T-helper 22 cell (primary cell): ENCODE results near the gene PACRG.
A peak's percentile ranks its signal among the peaks of the same experiment; 100 is the strongest.
"Not testable (repeated sequence)": the region's sequence is repeated elsewhere in the genome, so short reads cannot be mapped to it uniquely, and the experiment has no call there.

Experiments used
- DNase-seq: peaks from one replicate; pipeline ENCODE4 v3.0.0-alpha.2; 2020; ENCODE audit warnings: low read depth

Gene PACRG

DNA sequence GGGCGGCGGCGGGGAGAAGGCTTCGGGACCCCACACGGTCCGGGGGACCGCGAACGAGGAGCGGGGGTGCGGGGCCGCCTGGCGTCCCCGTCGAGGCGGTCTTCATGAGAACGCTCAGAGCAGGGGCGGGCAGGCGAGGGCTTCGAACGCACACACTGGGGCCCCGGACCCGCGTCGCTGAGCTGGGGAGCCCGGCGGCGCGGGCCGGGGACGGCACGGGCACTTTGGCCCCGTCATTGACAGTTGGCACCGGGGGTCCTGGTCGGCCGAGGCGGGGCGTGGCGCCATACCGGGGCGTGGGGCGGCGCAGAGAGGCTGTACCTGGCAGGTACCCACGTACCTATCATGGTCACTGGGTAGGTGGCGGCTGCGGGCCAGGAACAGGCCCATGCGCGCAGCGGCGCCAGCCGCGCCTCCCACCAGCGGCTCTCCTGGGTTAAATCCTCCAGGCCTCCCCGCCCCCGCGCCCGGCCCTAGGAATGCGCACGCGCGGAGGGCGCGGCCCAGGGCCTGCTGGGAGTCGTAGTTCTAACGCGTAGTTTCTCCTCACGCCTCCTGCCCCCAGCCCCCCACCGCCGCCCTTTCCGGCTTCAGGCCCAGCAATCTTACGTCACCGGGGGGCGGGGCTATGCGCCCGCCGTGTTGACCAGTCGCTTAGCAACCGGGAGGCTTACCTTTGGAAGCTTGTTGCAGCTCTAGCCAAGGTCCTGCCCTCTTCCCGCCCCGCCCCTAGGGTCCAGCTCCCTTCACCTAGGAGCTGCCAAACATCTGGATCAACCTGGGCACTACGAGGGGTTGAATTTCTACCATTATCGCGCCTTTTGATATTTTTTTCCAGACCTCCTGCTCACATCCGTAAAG is at the start of gene PACRG, which contains the start of gene PRKN:
Gene PACRG, plus strand, starts transcription at position 653 of the 861 bp plus-strand sequence.
Gene PRKN, minus strand, starts transcription at position 445 of the 861 bp plus-strand sequence.
- peak; percentile 94 for DNase-seq

DNA sequence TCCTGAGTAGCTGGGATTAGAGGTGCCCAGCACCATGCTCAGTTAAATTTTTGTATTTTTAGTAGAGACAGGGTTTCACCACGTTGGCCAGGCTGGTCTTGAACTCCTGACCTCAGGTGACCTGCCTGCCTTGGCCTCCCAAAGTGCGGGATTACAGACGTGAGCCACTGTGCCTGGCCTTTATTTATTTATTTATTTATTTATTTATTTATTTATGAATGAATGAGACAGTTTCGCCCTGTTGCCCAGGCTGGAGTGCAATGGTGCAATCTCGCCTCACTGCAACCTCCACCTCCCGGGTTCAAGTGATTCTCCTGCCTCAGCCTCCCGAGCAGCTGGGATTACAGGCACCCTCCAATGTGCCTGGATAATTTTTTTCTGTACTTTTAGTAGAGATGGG is 48.9 kb upstream of the PACRG start:
- not testable (repeated sequence) for DNase-seq

DNA sequence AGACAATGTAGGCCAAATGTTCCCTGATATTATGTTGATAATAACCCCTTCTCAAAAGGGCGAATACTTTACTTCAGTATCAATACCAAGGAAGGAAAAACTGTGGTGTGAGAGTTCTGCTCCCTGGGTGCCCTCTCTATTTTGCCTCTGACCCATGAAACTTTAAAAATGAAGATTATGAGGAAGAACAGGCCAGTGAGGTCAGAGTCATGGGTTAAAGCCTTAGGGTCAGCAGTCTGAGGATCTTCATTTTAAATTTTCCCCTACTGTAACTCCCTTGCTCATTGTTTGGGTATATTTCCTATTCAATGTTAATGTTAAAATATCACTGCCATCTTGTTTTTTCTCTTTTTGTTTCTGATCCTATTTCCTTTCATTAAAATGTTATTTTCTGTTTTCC is 48.1 kb upstream of the PACRG start:
- DNase-seq: no peak

DNA sequence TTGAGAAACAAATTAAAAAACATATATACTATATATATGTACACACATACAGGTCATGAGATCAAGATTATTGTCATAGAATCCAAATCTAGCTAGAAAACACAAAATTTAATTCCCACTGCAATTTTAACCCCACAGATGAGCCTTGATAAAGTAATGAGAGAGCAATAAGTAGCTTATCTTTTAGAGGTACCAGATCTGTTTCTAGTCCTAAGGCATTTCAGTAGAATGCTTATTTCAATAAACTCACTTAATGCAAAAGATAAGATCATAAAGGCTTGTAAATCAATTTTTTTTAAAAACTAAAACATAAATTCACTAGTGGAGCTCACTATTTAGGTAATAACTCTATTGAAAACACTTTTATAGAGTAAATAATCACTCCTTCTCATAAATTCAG is 47.4 kb upstream of the PACRG start:
- DNase-seq: no peak

DNA sequence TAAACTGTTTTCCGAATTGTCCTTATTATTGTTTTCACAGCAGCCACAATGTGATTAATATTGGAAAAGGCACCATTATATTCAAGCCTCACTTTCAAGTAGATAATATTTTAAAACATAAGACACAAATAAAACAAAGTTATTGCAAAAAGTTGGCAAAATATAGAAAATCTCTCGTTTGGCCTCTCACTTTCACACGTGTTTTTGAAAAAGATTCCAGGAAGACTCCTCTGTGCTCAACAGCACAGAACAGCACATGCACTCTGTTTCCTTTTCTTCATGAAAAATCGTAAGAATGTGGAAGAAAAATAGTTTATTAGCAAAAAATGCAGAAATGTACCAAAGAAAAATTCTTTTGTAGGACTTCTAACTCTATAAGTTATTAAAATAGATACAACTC is 46.9 kb upstream of the PACRG start:
- DNase-seq: no peak

DNA sequence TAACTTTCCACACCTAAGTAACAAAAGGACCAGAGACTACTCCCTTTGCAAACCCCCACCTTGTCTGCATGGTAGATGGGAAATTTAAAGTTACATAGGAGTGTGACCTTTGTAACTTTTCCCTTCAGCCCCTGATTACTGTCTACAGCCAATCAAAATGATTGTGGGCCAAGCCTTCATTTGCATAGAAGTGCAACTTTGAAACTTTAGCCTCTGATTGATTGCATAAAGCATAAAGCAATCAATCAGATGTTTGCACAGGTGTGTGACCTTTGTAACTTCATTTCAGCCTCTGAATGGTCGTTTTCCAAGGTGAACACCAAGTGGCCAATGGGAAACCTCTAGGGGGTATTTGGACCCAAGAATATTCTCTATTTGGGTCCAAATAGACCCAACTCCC is 46.3 kb upstream of the PACRG start:
- DNase-seq: no peak

DNA sequence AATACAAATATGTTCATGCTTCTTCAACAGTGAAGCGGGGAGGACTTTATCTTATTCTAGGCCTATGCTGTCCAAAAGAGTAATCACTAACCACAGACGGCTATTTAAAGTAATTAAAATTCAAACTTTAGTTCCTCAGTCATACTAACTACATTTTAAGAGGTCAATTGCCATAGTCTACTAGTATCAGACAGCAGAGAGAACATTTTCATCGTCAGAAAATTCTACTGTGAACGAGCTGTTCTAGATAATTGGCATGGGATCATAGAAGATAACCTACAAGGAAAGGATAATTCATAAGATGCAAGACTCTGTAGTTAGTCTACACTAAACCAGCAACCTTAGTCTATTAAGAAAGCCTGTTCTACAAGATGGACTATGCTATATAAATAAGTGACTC is 44.6 kb upstream of the PACRG start:
- DNase-seq: no peak

DNA sequence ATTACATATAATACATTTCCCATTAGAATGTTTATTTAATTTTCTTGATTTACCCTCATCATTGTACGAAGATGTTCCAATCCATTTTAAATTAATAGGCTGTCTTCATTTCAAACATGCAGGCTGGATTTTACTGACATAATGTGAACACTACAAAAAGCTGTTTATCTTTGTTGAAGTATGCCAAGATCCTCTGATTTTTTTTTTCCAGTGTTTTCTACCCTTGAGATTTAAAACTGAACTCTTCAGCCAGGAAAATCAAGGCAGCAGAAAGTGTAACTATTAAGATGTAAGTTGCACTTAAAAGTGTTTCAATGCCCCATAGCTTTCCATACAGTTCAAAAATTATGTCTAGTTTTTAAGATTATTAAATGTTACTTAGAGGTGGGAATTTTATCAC is 43.7 kb upstream of the PACRG start:
- DNase-seq: no peak

DNA sequence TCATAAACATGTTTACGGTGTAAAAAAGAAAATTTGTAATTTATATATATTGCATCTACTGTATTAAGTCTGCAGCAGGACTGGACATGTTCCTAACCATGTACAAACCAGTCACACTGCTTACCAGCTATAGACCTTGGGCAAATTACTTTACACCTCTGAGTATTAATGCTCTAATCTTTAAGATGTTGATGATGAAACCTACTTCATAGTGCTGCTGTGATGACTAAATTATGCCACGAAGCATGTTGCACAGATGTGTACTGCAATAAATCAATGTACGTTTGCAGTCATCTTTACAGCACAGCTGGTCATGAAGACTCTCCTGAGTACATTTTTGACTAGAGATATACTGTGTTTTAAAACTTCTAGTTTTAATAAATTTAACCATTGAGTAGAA is 42.8 kb upstream of the PACRG start:
- no peak for DNase-seq

DNA sequence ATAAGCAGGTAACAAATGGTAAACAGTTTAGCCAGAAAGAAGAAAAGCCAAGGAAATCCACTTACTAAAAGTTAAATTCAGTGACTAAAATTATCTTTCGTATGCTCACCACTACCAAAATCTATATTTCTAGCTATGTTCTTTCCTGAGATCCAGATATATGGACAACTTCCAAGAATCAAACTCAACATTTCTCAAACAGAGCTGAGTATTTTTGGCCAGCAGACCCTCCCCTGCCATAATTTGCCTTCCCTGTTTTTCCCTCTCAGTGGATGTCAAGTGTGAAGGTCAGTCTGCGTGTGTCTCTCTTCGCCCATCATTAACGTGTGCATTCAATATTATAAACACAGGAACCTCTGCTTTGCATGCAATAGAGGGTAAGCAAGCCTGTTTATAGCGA is 42.2 kb upstream of the PACRG start:
- DNase-seq: no peak

DNA sequence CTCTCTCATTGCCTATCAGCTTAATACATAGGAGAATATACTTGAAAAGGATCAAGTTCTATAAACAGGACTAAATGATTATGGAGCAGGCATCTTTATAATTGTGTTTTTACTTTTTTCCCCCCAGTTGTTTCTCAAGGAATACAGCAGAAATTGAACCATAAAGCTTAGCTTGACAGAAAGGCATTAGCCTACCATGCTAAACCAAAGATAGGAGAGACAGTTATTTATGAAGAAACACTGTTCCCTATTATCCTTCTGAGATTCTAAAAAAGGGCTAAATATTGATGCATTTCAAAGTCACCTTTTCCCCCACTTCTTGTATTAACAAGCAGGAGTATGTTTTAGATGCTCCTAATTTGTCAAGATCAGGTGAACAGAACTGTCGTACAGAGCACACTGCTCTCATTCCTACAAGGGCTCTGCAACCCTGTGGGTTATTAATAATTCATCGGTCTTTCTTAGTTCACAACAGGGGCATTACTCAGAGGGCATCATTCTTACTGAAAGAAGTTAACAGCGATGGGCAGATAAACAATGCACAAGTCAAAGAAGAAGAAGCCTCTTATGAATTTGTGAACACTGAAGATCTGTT is 38.9 kb upstream of the PACRG start:
- DNase-seq: no peak

DNA sequence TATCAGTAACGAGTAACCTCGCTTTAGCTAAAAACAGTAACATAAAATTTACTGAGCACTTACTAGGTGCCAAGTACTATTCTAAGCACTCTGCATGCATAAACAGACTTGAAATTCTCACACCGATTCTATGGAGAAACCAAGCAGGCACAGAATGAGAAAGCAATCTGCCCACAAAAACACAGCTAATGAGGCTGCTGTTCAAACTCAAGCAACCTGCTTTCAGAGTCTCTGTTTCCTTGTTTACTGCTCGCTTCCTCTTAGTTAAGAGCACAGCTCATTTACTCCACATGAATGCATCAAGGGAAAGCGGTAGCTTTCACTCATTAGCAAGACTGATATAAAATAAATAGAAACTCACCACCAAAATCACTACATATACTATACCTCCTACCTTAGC is 37.6 kb upstream of the PACRG start:
- DNase-seq: no peak

DNA sequence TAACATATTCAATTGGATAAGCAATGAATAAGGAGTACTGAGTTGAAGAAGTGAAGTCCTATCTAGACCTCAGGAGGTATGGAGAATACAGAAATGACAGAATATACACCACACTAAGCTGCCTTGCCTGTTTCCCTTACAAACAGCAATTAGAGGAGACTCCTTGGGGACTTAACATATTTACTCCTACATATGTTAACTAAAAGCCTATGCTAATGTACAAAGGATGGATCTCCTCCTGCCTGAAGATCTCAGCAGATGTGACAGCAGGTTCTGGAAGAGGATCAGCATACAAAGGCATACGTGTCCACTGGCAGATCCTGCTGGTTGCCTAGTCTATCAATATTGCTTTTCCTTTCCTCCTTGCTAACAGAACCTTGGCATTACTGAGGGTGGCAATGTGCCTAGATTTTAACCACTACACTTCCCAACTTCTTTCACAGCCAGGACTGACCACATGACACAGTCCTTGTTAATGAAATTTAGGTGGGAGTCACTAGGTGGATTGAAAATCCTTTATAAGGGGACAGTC is 29.8 kb upstream of the PACRG start:
- no peak for DNase-seq

DNA sequence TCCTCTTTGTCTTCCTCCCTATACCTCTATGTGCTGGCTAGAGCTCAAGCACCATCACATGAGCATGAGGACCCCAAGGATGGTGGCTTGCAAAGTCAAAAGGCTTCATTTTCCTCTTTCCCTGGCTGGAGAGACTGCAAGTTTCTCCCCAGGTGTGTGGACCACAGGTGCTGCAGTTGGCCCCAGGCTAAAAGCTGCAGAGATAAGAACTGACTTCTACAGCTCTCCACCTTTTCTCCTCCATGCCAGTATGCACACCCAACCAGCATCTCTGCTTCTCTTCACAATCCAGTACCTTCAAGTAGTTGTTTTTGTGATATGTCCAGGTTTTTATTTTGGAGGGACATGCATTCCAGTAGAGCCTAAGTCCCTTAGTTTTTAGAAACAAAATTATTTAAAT is 29.3 kb upstream of the PACRG start:
- no peak for DNase-seq

DNA sequence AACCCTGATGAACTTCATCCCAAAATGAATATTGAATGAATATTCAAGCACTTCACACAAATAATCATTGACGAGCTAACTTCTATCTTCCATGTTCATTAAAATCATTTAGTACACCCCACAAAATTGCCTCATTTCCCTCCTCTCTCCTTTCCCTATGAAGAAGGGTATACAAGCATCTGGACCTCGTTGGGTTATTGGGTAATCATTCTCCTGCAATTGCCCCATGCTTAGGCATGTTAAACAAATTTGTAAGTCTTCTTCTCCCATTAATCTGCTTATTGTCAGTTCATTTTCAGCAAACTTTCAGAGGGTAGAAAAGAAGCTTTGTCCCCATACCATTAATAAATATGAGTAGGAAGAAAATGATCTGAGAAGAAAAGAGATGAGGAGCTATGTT is 27.8 kb upstream of the PACRG start:
- DNase-seq: no peak

DNA sequence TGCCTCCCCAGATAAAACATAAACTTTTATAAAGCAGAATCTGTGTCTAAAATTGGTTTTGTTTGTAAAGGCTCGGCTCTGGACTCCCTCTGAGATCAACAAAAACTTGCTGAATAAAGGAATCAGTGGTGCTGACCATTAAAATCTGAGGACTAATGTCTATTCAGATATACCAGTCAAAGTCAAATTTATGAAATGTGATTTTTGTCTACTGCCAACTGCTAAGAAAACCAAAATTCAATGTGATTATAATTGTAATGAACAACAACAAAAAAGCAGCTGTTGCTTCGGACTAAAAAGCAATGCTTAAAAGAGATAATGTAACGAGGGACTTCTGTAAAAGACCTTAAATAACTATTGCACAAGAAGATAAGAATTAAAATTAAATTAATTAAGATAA is 26.8 kb upstream of the PACRG start:
- no peak for DNase-seq

DNA sequence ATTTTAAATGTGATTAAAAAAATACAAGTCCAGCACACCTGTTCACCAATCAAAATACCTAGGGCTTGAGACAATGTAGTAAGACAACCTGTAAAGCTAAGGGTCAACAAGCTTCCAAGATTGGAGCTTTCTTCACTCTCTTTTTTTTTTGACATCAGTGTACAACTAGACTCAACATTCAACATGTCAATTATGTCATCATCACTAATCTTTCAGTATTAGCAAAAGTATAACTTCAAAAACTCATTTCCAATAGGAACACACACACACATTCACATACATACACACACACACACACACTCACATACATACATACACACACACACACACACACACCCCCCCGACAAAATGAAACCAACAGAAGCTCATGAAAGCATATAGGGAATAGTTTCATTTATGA is 26.2 kb upstream of the PACRG start:
- no peak for DNase-seq

DNA sequence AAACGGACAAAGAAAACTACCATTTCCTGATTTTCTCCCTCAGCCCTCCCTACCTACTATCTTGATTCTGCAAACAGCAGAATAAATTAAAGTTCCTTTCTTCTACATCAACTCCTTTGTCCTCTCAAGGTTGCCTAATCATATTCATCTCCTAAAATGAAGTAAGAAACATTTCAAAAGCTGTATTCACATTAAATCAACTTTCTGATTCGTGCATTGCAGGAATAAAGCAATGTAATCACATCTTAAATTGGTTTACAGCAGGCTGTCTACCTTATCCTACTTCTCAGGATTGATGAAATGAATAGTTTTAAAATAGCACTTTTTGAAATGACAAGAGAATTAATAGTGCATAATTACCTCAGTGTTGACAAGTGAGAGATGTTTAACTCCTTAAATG is 25.3 kb upstream of the PACRG start:
- DNase-seq: no peak

DNA sequence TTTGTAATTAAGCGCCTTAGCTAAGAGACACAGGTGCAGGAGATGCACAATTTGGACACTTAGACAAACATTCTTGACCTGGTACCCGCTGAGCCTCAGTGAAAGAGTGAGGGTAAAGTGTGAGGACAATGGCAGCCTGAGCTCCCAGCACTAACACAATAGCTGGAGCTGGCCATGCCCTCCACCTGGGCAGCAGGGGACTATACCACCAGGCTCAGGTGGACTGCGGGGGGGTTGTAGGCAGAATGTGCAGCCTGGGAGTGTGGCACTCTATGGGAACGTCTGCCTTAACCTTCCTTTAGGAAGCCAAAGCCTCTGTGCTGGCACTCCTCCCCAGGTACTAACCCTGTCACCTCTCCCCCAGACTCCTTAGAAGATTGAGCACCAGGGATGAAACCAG is 23.8 kb upstream of the PACRG start:
- DNase-seq: no peak

DNA sequence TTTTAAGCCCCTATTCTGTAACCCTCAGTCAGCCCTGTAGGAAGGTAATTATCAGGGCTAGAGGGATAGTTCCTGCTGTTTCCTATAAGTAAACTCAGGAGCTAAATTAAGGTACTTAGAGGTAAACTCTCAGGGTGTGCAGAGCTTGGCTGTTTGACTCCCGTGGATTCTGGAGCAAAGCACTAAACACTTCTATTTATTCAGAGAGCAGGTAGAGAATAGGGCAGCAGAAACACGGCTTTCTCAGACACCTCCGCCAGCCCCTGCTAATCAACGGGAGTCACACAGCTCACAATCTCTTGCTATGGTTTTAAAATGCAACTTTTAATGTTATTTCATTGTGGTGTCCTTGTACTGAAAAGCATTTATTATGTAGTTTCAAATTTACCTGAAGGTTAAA is 22.0 kb upstream of the PACRG start:
- DNase-seq: no peak

DNA sequence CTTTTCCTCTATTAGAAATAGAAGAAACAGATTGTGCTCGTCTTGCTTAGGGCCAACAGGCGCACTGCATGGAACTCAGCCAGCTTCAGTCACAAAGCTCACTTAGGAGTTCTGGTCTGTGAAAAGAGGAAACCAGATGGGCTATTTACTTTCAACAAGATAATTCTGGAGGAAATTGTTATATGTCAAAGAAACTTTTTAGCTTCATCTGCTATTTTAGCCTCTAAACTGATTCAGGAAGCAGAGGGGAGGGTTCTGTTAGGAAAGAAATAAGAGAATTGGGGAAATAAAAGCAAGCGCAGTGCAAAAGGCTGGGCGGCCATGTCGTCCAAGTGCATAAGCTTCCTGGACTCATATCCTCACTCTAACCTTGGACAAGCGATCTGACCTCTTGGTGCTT is 21.5 kb upstream of the PACRG start:
- no peak for DNase-seq

DNA sequence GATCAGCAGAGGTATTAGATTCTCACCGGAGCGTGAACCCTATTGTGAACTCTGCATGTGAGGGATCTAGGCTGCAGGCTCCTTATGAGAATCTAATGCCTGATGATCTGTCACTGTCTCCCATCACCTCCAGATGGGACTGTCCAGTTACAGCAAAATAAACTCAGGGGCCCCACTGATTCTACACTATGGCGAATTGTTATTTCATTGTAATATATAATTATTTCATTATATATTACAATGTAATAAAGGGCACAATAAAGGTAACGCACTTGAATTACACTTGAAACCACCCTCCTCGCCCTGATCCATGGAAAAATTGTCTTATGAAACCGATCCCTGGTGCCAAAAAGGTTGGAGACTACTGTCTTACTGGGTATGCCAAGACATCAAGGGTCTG is 18.8 kb upstream of the PACRG start:
- DNase-seq: no peak

DNA sequence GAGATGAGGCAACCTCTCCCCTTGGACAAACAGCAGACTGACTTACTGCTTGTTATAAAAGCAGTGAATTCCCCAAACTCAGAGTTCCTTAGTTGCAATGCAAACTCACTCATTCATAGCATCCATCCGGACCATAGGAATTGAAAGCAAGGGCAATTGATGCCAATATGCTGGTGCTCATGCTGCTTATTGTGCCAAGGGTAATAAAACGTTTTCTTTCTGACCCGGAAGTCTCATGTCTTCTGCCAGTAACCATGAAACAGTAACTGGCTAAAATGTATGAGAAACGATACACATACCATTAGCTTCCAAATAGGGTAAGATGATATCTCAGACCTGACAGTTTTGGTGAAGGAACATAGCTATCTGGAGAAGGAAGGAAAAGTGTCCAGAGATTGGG is 18.3 kb upstream of the PACRG start:
- DNase-seq: no peak

DNA sequence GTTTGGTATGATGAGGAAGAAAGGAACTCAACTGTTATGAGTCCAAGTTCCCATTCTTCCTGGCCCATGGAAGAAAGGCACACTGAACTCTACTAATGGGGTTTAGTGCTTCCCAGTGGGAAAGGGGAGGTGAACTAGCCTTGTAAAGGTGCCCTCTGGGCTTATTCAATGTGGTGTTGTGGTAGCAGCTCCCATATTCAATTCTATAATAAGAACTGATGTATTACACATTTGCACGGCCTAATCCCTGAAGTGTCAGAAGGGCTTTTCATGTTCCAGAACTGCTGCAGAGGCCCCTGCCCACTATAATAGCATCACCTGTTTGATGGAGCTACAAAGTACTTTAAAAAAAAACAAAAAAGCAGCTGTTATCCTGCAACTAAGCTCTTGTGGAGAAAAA is 17.4 kb upstream of the PACRG start:
- no peak for DNase-seq
